Activated B cell treated with CpG ODN at 0.5 μM for 24 hours (primary cell): Measurements from ENCODE around the gene RUNDC3A. TPM values are rescaled to one million over a fixed set of nuclear protein-coding genes. Genes with fewer than 3 reads are reported as not detected.
"Not testable (repeated sequence)": the region's sequence is repeated elsewhere in the genome, so short reads cannot be mapped to it uniquely, and the experiment has no call there.

Source experiments
- ATAC-seq: fragments of 200-7000 bp; cut with Tn5 transposase; one replicate; pipeline ENCODE4 v1.10.0; 2021; ENCODE audit warnings: low read depth, mild to moderate bottlenecking, moderate library complexity
- CTCF ChIA-PET: fragments of 350-600 bp; sonication (Branson Sonifier 250); formaldehyde crosslinking; loops from one replicate; lab custom pipeline; 2021; ENCODE audit warnings: antibody characterized with exemption; lab: Charles Lee
- POLR2A ChIA-PET: fragments of 350-600 bp; sonication (Branson Sonifier 250); formaldehyde crosslinking; loops from one replicate; lab custom pipeline; 2021; ENCODE audit warnings: antibody characterized with exemption; lab: Charles Lee
- DNase-seq: peaks from one replicate; pipeline ENCODE4 v3.0.0; 2022
- H3K27ac Mint-ChIP-seq: one replicate; pipeline ENCODE4 v1.8.0; 2020; ENCODE audit warnings: mixed read lengths
- H3K27me3 Mint-ChIP-seq: one replicate; pipeline ENCODE4 v1.8.0; 2021; ENCODE audit warnings: mixed read lengths
- H3K36me3 Mint-ChIP-seq: one replicate; pipeline ENCODE4 v1.8.0; 2021; ENCODE audit warnings: low read depth, mixed read lengths
- H3K4me1 Mint-ChIP-seq: one replicate; pipeline ENCODE4 v1.8.0; 2021; ENCODE audit warnings: mixed read lengths
- H3K4me3 Mint-ChIP-seq: one replicate; pipeline ENCODE4 v1.8.0; 2020; ENCODE audit warnings: mild to moderate bottlenecking, mixed read lengths
- H3K9me3 Mint-ChIP-seq: one replicate; pipeline ENCODE4 v1.8.0; 2020; ENCODE audit warnings: mixed read lengths
- intact Hi-C: fragments of 100-400 bp; cut with micrococcal nuclease; formaldehyde crosslinking; loops from one replicate; pipeline ENCODE4 v1.15.1; 2024
- total RNA-seq: library from RNA; stranded (reverse); gene quantifications from 2 replicates; pipeline ENCODE4 v1.2.3, GENCODE V29; 2022
- TF ChIP-seq, protein P1 (sequence below): fragments of 200-600 bp; IDR thresholded peaks from one replicate; pipeline ENCODE4 v1.8.0; 2022; ENCODE audit warnings: antibody characterized with exemption, mild to moderate bottlenecking

The RUNDC3A gene
- total RNA-seq, 1 donor from 2014 or later: 0.07 TPM

DNA sequence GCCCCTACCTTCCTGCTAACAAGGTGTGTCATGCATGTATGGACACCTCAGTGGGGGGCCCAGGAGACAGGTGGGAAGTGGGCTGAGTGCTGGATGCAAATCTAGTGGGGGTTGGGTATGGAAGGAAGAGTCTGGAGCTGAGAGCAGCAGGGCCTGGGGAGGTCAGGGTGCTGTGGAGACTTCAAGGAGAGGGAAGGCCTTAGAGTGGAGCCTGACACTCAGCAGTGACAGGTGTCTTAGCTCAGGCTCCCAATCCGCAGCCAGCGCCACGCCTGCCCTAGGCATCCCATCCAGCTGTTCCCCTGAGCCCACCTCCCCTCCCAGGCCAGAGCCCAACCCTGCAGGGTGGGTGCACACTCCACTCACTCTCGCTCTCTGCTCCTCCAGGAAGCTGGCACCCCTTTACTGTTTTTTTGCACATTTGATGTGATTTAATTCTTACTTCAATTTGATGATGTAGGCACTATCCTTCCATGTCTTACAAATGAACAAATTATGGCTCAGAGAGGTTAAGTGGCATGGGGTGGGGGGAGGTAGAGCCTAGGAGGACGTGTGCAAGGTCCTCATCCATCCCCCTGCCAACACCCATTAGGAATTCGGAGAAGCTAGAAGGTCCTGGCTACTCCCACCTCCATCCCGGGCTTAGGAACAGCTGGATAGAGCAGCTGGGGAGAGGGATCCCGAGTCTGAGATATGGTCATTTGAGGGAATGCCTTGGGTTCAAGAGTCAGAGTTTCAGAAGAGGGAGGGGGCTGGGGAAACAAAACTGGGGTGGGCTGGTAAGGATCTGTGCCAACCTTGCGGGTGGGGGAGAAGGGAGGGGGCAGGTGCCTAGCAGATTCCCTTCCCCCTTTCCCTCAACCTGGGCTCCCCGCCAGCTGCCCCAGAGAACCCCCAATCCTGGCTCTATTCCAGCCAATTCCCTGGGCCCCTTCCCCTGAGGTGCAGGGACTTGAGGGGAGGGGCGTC lies 53.2 kb downstream of the RUNDC3A start:
- TF ChIP-seq, protein P1, sequence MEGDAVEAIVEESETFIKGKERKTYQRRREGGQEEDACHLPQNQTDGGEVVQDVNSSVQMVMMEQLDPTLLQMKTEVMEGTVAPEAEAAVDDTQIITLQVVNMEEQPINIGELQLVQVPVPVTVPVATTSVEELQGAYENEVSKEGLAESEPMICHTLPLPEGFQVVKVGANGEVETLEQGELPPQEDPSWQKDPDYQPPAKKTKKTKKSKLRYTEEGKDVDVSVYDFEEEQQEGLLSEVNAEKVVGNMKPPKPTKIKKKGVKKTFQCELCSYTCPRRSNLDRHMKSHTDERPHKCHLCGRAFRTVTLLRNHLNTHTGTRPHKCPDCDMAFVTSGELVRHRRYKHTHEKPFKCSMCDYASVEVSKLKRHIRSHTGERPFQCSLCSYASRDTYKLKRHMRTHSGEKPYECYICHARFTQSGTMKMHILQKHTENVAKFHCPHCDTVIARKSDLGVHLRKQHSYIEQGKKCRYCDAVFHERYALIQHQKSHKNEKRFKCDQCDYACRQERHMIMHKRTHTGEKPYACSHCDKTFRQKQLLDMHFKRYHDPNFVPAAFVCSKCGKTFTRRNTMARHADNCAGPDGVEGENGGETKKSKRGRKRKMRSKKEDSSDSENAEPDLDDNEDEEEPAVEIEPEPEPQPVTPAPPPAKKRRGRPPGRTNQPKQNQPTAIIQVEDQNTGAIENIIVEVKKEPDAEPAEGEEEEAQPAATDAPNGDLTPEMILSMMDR: no peak
- DNase-seq (no peak), ATAC-seq (no peak)
- ChIA-PET POLR2A (interaction anchor here (0.6 to 1.1 kb wide), 2 partner anchors 140 to 143 kb away, joined by 4 read pairs; no protein-coding TSS in a partner anchor), CTCF (interaction anchor here (0.5 to 2.6 kb wide), 2 partner anchors 151 to 207 kb away, joined by 3 to 16 read pairs; no protein-coding TSS in a partner anchor)
- intact Hi-C loops: no loop called here
- Mint-ChIP-seq H3K9me3 (no peaks in the 10 kb centered on the region), H3K4me1 (peaks cover 11% of the 10 kb centered on the region), H3K36me3 (no peaks in the 10 kb centered on the region), H3K4me3 (peak overlapping the region; percentile 24), H3K27ac (no peak overlapping the region), H3K27me3 (peaks cover 12% of the 10 kb centered on the region)

DNA sequence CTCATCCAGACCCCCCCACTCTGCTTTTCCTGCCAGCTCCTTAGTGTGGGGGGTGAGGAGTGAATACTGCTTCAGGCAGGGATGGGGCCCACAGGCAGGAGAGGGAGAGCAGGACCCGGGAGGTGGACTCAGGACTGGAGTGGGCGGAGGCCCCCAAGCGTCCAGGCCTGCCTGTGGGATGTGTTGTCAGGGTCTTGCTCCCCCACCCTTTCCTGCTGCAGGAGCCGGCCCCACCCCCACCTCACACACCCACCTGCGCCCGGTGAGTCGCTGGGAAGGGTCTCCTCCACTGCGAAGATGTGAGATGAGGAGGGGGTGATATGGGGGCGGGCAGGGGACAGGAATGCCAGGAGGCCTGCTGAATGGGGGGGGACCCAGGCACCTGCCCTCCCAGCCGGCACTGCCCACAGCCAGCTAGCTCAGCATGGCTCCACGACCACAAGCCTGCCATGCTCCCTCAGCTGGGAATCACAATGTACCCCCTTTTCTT lies 54.1 kb downstream of the RUNDC3A start:
- Mint-ChIP-seq H3K9me3 (no peaks in the 10 kb centered on the region), H3K4me1 (peaks cover 11% of the 10 kb centered on the region), H3K27me3 (peaks cover 19% of the 10 kb centered on the region), H3K27ac (no peak overlapping the region), H3K4me3 (no peak overlapping the region), H3K36me3 (no peaks in the 10 kb centered on the region)
- intact Hi-C loops: no loop called here
- no peak for ATAC-seq
- CTCF ChIA-PET: interaction anchor here (1.1 to 2.6 kb wide), 4 partner anchors 8 to 152 kb away, joined by 4 to 16 read pairs (median 8); partner anchors contain the start of gene GRN
- POLR2A ChIA-PET: interaction anchor here (1.0 to 1.3 kb wide), 2 partner anchors 140 to 142 kb away, joined by 7 to 10 read pairs; no protein-coding TSS in a partner anchor
- no peak for DNase-seq
- TF ChIP-seq, protein P1: no peak

DNA sequence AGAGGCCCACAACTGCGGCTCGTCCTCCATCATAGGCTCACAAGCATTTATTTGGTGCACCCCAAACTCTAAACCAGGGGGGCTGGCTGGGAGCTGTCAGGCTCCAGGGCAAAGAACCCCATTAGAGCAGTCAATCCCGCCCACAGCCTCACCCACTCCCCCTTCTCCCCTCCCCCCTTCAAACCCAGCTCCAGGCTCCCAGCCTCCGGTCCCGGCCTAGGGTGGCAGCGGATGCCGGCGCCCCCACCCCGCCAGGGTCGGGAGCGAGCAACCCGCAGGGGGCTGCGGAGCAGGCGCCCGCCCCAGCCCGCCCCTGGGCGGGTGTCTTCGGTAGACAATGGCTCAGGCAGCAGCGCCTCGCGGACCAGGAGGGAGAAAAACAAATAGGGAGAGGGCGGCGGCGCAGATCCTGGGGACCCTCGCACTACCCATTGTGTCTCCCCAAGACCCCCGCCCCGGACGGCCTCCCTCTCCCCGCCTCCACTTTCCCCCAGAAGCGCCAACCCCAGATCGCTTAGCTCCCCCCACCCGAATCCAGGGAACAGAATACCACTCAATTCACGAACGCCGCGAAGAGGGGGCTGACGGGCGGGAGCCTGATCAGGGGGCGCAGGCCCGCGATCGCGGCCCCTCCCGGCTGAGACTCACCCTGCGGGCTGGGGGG lies 54.7 kb downstream of the RUNDC3A start:
- ATAC-seq: peak; percentile 37
- H3K27me3 Mint-ChIP-seq: peaks cover 23% of the 10 kb centered on the region
- peak overlapping the region; percentile 78 for H3K4me3 Mint-ChIP-seq
- intact Hi-C loops: no loop called here
- no peaks in the 10 kb centered on the region for H3K36me3 Mint-ChIP-seq
- H3K4me1 Mint-ChIP-seq: peaks cover 11% of the 10 kb centered on the region
- no peak overlapping the region for H3K27ac Mint-ChIP-seq
- ChIA-PET POLR2A (interaction anchor here (0.6 to 1.3 kb wide), 7 partner anchors 10 to 1047 kb away, joined by 3 to 10 read pairs (median 6); partner anchors contain the start of gene SLC25A39), CTCF (interaction anchor here (0.7 to 2.6 kb wide), 9 partner anchors 9 to 424 kb away, joined by 3 to 16 read pairs (median 3); partner anchors contain the start of genes GRN and ITGA2B)
- TF ChIP-seq, protein P1: no peak
- no peak for DNase-seq
- H3K9me3 Mint-ChIP-seq: no peaks in the 10 kb centered on the region

DNA sequence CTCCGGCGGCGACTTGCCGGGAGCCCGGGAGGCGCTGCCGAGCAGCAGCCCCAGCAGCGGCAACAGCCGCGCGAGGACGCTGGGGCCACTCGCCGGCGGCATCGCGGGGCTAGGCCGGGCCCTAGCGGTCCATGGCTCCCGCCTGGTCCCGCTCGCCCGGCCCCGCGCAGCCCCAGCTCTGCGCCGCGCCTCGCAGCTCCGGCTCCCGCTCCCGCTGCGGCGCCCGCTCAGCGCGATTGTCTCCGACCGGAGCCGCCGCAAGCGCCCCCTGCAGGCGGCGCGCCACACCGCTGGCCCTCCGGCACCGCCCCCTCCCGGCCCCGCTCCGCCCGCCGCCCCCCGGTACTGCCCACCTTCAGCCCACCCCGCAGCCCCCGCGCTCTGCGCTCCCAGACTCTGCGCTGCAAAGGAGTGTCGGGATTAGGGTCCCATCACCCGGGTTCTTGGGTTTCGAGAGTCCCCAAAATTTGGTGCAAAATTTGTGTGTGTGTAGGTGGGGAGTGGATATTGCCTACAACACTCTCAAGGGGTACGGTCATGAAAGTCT lies 55.3 kb downstream of the RUNDC3A start, which contains the start of gene FAM171A2:
TSS of gene FAM171A2 (minus strand) at position 241 of the 547 bp plus-strand sequence. CDS start at position 102, 139 bp downstream.
- H3K27me3 Mint-ChIP-seq: peaks cover 23% of the 10 kb centered on the region
- H3K4me3 Mint-ChIP-seq: peak within 1 kb of the TSS; percentile 79
- TF ChIP-seq, protein P1: peak; percentile 55
- no peaks in the 10 kb centered on the region for H3K36me3 Mint-ChIP-seq
- H3K27ac Mint-ChIP-seq: no peak within 1 kb of the TSS
- ATAC-seq (peak; percentile 92), DNase-seq (peak; percentile 78)
- no peaks in the 10 kb centered on the region for H3K9me3 Mint-ChIP-seq
- CTCF ChIA-PET: interaction anchor here (0.7 to 2.6 kb wide), 9 partner anchors 9 to 424 kb away, joined by 3 to 16 read pairs (median 3); partner anchors contain the start of genes GRN and ITGA2B
- POLR2A ChIA-PET: interaction anchor here (0.6 to 1.3 kb wide), 6 partner anchors 10 to 1046 kb away, joined by 3 to 7 read pairs (median 4); partner anchors contain the start of gene SLC25A39
- intact Hi-C loops: no loop called here
- H3K4me1 Mint-ChIP-seq: peaks cover 11% of the 10 kb centered on the region

DNA sequence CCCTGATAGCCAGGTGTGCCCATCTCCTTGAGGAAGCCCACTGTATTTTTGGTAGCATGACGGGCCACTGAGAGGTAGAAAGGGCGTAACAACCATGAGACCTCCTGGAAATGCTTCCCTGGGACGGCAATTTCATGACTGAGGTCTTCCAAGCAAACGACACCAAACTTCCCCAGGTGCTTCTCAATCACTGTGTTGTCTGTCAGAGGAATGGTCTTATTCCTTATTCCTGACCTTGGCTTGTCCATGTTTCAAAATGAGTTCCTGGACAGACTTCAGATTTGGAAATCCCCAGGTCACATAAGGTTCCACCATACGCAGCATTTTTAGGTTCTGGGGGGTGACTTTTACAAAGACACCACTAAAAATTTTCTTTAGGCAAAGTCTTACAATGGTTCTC lies 56.6 kb downstream of the RUNDC3A start:
- ATAC-seq, intact Hi-C loops, H3K4me1 Mint-ChIP-seq, H3K9me3 Mint-ChIP-seq, H3K4me3 Mint-ChIP-seq, H3K36me3 Mint-ChIP-seq, H3K27ac Mint-ChIP-seq, DNase-seq: not testable (repeated sequence)
- ChIA-PET CTCF (interaction anchor here (0.9 to 1.2 kb wide), 3 partner anchors 12 to 158 kb away, joined by 3 to 5 read pairs (median 3); partner anchors contain the start of gene GRN), POLR2A (interaction anchor here (0.6 kb wide), 1 partner anchor 157 kb away, joined by 3 read pairs; no protein-coding TSS in a partner anchor)
- H3K27me3 Mint-ChIP-seq: peaks cover 29% of the 10 kb centered on the region
